ENCODE results near the gene OR9G4. TPM values are rescaled to one million over a fixed set of nuclear protein-coding genes. Genes with fewer than 3 reads are reported as not detected.

Gene OR9G4
- total and polyA plus RNA-seq, 2 experiments from 2014 or later = not detected

GRCh38 chr11:56700914-56701485 lies 47.5 kb downstream of the OR9G4 start:
- TF ChIP-seq CTCF (IDR thresholded peaks at IDR 0.05; ENCODE audit: poor library complexity) (no peak), EZH2phosphoT487 (IDR thresholded peaks at IDR 0.05; ENCODE audit: low read depth, severe bottlenecking, unreplicated experiment) (no peak), EZH2 (IDR thresholded peaks at IDR 0.05; ENCODE audit: borderline replicate concordance) (no peak)
- no peak for DNase-seq (ENCODE audit: low spot score)
- Histone ChIP-seq H3K79me2 (no peaks in the 10 kb centered on the region), H2AFZ (no peak overlapping the region), H3K4me1 (ENCODE audit: insufficient read depth) (no peaks in the 10 kb centered on the region), H3K4me3 (no peak overlapping the region), H3K36me3 (replicated peaks; ENCODE audit: insufficient read depth, low read depth) (no peaks in the 10 kb centered on the region), H3K9me2 (replicated peaks; ENCODE audit: insufficient read depth) (no peaks in the 10 kb centered on the region), H3K9me3 (ENCODE audit: low read depth) (no peaks in the 10 kb centered on the region), H3K27ac (no peak overlapping the region), H3K4me2 (no peak overlapping the region), H3K27me3 (no peaks in the 10 kb centered on the region), H4K20me1 (ENCODE audit: insufficient read depth, poor library complexity, severe bottlenecking) (no peaks in the 10 kb centered on the region)
- WGBS (ENCODE audit: low lambda C conversion rate, missing lambda C conversion rate) = 72% methylated on average over 8 of the region's 8 CpGs

GRCh38 chr11:56700242-56700913 lies 48.1 kb downstream of the OR9G4 start:
- H3K27ac ChIP-seq = no peak overlapping the region
- H3K4me3 ChIP-seq = no peak overlapping the region
- DNase-seq (ENCODE audit: low spot score) = no peak
- no peaks in the 10 kb centered on the region for H3K27me3 ChIP-seq
- H3K9me2 ChIP-seq (replicated peaks; ENCODE audit: insufficient read depth) = no peaks in the 10 kb centered on the region
- no peak overlapping the region for H3K4me2 ChIP-seq
- H3K4me1 ChIP-seq (ENCODE audit: insufficient read depth) = no peaks in the 10 kb centered on the region
- no peaks in the 10 kb centered on the region for H3K36me3 ChIP-seq (replicated peaks; ENCODE audit: insufficient read depth, low read depth)
- H3K9me3 ChIP-seq (ENCODE audit: low read depth) = no peaks in the 10 kb centered on the region
- H2AFZ ChIP-seq = no peak overlapping the region
- no peaks in the 10 kb centered on the region for H3K79me2 ChIP-seq
- no peaks in the 10 kb centered on the region for H4K20me1 ChIP-seq (ENCODE audit: insufficient read depth, poor library complexity, severe bottlenecking)
- no peak for TF ChIP-seq CTCF (IDR thresholded peaks at IDR 0.05; ENCODE audit: poor library complexity)
- WGBS (ENCODE audit: low lambda C conversion rate, missing lambda C conversion rate) = 70% methylated on average over 10 of the region's 10 CpGs

- Histone ChIP-seq H3K9me3 (ENCODE audit: low read depth) (no peaks in the 10 kb centered on the region), H3K79me2 (no peaks in the 10 kb centered on the region), H3K4me3 (no peak within 1 kb of the TSS), H3K27ac (no peak within 1 kb of the TSS), H2AFZ (no peak within 1 kb of the TSS), H3K4me2 (no peak within 1 kb of the TSS), H4K20me1 (ENCODE audit: insufficient read depth, poor library complexity, severe bottlenecking) (no peaks in the 10 kb centered on the region), H3K36me3 (replicated peaks; ENCODE audit: insufficient read depth, low read depth) (no peaks in the 10 kb centered on the region), H3K27me3 (no peaks in the 10 kb centered on the region), H3K4me1 (ENCODE audit: insufficient read depth) (no peaks in the 10 kb centered on the region), H3K9me2 (replicated peaks; ENCODE audit: insufficient read depth) (no peaks in the 10 kb centered on the region)
- DNase-seq (ENCODE audit: low spot score) = no peak
- TF ChIP-seq CTCF (IDR thresholded peaks at IDR 0.05; ENCODE audit: poor library complexity) (no peak), EZH2 (IDR thresholded peaks at IDR 0.05; ENCODE audit: borderline replicate concordance) (no peak), EZH2phosphoT487 (IDR thresholded peaks at IDR 0.05; ENCODE audit: low read depth, severe bottlenecking, unreplicated experiment) (no peak)
- 93% methylated on average over 1 of the region's 1 CpG for WGBS (ENCODE audit: low lambda C conversion rate, missing lambda C conversion rate)
Observed at GRCh38 chr11:56698795-56699194, 49.7 kb downstream of the OR9G4 start, which contains the start of gene OR9G1. OR9G1 (plus strand) TSS chr11:56699095; CDS start chr11:56700388, 1,293 bp downstream.

All from hepatocyte (in vitro differentiated cells).